Loucy (cell line): ENCODE measurements around the gene NRXN3.

Experiments used
- EZH2phosphoT487 ChIP-seq: fragments of 200-600 bp; IDR thresholded peaks from 2 replicates; pipeline ENCODE4 v1.6.1; 2018; ENCODE audit warnings: antibody characterized with exemption, mild to moderate bottlenecking, moderate library complexity, borderline replicate concordance
- TF ChIP-seq, protein P1 (sequence below): fragments of 200-600 bp; sonication (generic); conservative IDR thresholded peaks from 2 replicates; pipeline ENCODE4 v1.5.1; 2014; ENCODE audit warnings: mild to moderate bottlenecking, antibody characterized with exemption, low read length

DNA sequence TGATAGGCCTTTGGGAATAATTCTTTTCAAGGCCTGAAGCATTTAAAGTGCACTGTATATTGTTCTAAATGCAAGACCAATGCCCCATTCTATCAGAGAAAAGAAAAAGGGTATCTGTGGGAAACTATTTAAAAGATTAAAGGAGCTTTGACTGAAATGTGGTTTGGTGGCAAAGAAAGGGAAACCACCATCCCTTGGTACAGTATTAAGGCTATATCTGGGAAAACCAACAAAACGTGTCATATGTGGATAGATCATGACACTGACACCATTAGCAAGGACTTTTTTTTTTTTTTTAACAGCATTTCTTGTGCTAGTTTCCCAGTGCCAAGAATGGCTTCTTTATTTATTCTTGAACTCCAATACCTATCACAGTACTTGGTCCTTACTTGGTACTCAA is 1150.4 kb downstream of the NRXN3 start:
- TF ChIP-seq, protein P1, sequence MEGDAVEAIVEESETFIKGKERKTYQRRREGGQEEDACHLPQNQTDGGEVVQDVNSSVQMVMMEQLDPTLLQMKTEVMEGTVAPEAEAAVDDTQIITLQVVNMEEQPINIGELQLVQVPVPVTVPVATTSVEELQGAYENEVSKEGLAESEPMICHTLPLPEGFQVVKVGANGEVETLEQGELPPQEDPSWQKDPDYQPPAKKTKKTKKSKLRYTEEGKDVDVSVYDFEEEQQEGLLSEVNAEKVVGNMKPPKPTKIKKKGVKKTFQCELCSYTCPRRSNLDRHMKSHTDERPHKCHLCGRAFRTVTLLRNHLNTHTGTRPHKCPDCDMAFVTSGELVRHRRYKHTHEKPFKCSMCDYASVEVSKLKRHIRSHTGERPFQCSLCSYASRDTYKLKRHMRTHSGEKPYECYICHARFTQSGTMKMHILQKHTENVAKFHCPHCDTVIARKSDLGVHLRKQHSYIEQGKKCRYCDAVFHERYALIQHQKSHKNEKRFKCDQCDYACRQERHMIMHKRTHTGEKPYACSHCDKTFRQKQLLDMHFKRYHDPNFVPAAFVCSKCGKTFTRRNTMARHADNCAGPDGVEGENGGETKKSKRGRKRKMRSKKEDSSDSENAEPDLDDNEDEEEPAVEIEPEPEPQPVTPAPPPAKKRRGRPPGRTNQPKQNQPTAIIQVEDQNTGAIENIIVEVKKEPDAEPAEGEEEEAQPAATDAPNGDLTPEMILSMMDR, result no peak
- TF ChIP-seq EZH2phosphoT487, result no peak
